Measurements from ENCODE around the gene POU5F1. TPM values are rescaled to one million over a fixed set of nuclear protein-coding genes. Genes with fewer than 3 reads are reported as not detected.

POU5F1 gene
- total and polyA plus RNA-seq, 9 of the 15 experiments (the other 6 are each of a cell fraction or from before 2014, with no cell fraction given), result 0.06 to 2.0 (median 0.10) TPM; not detected in 6

- no peak for TF ChIP-seq DIDO1 (tag; IDR thresholded peaks at IDR 0.05; ENCODE audit: low read depth)
These were observed 9.4 kb upstream of the POU5F1 start (continued) for GRCh38 chr6:31179896-31180295.

GRCh38 chr6:31179042-31179386 lies 8.5 kb upstream of the POU5F1 start:
- peaks cover 11 to 17% of the 10 kb centered on the region in 2 experiments for H3K4me1 ChIP-seq (replicated peaks in 1 of 2; ENCODE audit: control insufficient read depth in 2 of 2, insufficient read depth in 2 of 2, low read length in 2 of 2)
- TF ChIP-seq HINFP (tag; conservative IDR thresholded peaks at IDR 0.05; ENCODE audit: low read depth), result no peak
- no peak for TF ChIP-seq ERF (CRISPR knock-in tag; IDR thresholded peaks at IDR 0.05)
- TF ChIP-seq ZNF444 (CRISPR knock-in tag; IDR thresholded peaks at IDR 0.05), result no peak
- TF ChIP-seq ZBED1 (IDR thresholded peaks at IDR 0.05), result no peak
- no peak for TF ChIP-seq SFPQ (IDR thresholded peaks at IDR 0.05; ENCODE audit: low read depth, low read length)
- no peak for TF ChIP-seq ATF1 (CRISPR knock-in tag; IDR thresholded peaks at IDR 0.05)
- TF ChIP-seq ATF1 (tag; IDR thresholded peaks at IDR 0.05), result no peak
- TF ChIP-seq XRCC5 (IDR thresholded peaks at IDR 0.05; ENCODE audit: low read depth, low read length), result no peak
- no peak for TF ChIP-seq CBFA2T3 (IDR thresholded peaks at IDR 0.05)
- no peak for TF ChIP-seq ZNF668 (CRISPR knock-in tag; IDR thresholded peaks at IDR 0.05)
- no peak for TF ChIP-seq MXI1 (IDR thresholded peaks at IDR 0.05; ENCODE audit: low read depth, low read length)
- no peak for TF ChIP-seq MCM2 (IDR thresholded peaks at IDR 0.05; ENCODE audit: low read depth)
- no peak for TF ChIP-seq SRSF9 (IDR thresholded peaks at IDR 0.05; ENCODE audit: borderline replicate concordance, low read depth, low read length)
- no peak for TF ChIP-seq YY1 (IDR thresholded peaks at IDR 0.05; ENCODE audit: borderline replicate concordance in 1 of 3, control insufficient read depth in 1 of 3, extremely low read depth in 1 of 3, insufficient read depth in 3 of 3, insufficient read length in 1 of 3, insufficient replicate concordance in 2 of 3, low read depth in 1 of 3, low read length in 2 of 3)
- TF ChIP-seq ZNF121 (CRISPR knock-in tag; conservative IDR thresholded peaks at IDR 0.05), result no peak
- TF ChIP-seq ZNF707 (CRISPR knock-in tag; conservative IDR thresholded peaks at IDR 0.05), result no peak
- no peak for ATAC-seq
- H2AFZ ChIP-seq (ENCODE audit: low read depth, low read length), result no peak overlapping the region
- H3K9ac ChIP-seq (ENCODE audit: insufficient read depth in 1 of 2, low read depth in 2 of 2, low read length in 2 of 2), result no peak overlapping the region
- no peak for FAIRE-seq
- DNase-seq (ENCODE audit: extremely low read depth in 1 of 4, low spot score in 3 of 4), result no peak
- H3K9me1 ChIP-seq (ENCODE audit: control insufficient read depth, insufficient read depth, low read length), result no peaks in the 10 kb centered on the region
- no peaks in the 10 kb centered on the region for H3K36me3 ChIP-seq (ENCODE audit: control insufficient read depth, insufficient read depth, low read length)
- ChIA-PET CTCF (ENCODE audit: low intra/inter-chr PET ratio) (no interaction called here), POLR2A (interaction anchor here (1.5 kb wide), 1 partner anchor 10 kb away, joined by 4 read pairs; no protein-coding TSS in a partner anchor)
- in situ Hi-C loops (cut with MboI) (no loop called here), intact Hi-C loops (cut with micrococcal nuclease) (no loop called here)
- H3K4me2 ChIP-seq (ENCODE audit: insufficient read depth, low read length), result no peak overlapping the region
- whole genome bisulfite sequencing (ENCODE audit: insufficient coverage, low coverage, missing lambda C conversion rate), result 8% methylated on average over 4 of the region's 4 CpGs
- no peaks in the 10 kb centered on the region for H3K27me3 ChIP-seq (ENCODE audit: control insufficient read depth in 2 of 2, insufficient read depth in 2 of 2, low read length in 2 of 2)
- no TSS peak for BruUV-seq (replicated peaks)
- H3K9me3 ChIP-seq (replicated peaks; ENCODE audit: control insufficient read depth, insufficient read depth, low read depth, low read length), result no peaks in the 10 kb centered on the region
- no peak overlapping the region for H3K4me3 ChIP-seq
- no peaks in the 10 kb centered on the region for H4K20me1 ChIP-seq (replicated peaks; ENCODE audit: control insufficient read depth, insufficient read depth, low read length)
- no peaks in the 10 kb centered on the region for H3K79me2 ChIP-seq (ENCODE audit: control insufficient read depth, insufficient read depth, low read length)
- H3K27ac ChIP-seq (ENCODE audit: extremely low read depth, low read depth, low read length), result no peak overlapping the region
